Measurements from ENCODE around the gene HAGHL.
"Not testable (repeated sequence)": the region's sequence is repeated elsewhere in the genome, so short reads cannot be mapped to it uniquely, and the experiment has no call there.

The HAGHL gene

DNA sequence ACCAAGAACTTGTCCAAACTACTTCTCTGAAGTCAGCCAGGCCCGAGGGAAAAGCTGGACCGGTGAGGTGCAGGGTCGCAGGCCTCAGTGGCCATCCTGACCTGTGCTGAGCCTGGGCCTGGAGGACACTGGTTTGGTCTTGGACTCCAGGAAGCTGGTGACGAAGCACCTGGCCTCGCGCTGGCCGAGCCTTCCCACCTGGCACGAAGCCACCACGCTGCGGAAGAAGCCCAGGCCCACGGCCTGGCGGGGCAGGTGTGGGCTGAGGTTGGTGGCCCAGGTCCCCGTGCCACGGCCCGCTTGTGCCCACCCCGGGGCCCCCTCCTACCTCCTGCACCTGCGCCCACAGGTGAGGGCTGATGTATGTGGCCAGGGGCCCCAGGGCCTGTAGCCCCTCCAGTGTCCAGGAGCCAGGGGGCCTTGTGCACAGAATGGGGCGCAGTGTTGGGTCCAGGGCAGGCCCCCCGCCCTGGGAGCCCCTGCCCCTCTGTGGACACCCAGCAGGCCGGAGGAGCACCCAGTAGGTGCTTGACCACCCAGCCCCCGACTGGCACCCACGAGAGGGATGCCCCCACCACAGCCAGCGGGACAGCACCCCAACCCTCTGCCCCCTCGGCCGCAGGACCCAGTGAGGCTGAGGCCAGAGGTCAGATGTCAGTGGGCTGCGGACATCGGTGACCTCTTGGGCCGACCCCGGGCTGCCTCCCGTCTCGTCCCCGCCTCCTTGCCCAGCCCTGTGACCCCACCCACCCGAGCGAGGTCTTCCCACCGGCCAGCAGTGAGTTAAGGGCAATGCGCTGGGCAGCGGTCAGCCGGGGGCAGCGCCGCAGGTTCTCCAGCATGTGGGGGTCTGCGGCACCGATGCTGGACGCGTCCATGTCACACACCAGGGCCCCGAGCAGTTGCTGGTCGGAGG, 47.4 kb downstream of the HAGHL start:
- DNase-seq = no peak

DNA sequence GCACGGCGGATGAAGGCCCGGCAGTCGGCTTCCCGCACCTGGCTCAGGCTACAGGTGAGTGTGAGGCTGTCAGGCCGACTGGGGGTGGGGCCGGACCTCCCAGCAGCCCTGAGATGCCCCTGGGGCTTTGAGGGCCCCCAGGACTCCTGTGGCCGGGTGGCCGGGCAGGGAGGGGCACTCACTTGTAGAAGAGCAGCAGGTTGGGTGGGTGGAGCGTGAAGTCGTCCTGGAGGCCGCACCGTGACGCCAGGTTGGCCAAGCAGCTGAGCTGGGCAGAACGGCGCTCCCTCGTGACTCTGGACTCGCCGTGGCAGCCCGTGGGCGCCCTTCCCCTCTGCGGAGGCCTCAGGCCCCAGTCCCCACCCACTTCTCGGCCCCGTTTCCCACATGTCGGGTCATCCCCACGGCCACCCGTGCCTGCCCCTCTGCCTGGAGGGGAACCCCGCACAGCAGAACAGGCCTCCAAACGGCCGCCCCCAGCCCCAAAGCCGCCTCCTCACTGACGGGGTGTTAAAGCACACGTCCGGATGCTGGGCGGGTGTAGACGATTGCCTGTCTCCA, 48.4 kb downstream of the HAGHL start:
- DNase-seq = no peak

DNA sequence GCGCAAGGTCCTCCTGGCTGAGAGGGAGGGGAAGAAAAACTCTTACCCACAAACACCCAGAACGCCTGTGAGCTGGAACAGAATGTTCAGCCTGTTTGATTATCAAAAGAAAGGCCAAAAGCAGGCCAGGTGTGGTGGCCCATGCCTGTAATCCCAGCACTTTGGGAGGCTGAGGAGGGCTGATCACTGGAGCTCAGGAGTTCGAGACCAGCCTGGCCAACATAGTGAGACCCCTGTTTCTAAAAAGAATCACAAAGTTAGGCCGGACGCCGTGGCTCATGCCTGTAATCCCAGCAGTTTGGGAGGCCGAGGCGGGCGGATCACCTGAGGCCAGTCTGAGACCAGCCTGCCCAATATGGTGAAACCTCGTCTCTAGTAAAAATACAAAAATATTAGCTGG, 49.4 kb downstream of the HAGHL start:
- DNase-seq = not testable (repeated sequence)

DNA sequence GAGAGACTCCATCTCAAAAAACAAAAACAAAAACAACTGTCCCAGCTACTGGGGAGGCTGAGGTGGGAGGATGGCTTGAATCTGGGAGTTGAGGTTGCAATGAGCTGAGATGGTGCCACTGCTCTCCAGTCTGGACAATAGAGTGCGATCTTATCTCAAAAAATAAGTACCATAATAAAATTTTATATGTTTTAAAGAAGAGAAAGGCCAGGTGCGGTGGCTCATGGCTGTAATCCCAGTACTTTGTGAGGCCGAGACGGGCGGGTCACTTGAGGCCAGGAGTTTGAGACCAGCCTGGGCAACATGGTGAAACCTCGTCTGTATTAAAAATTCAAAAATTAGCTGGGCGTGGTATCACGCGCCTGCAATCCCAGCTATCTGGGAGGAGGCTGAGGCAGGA, 49.9 kb downstream of the HAGHL start:
- DNase-seq = no peak

DNA sequence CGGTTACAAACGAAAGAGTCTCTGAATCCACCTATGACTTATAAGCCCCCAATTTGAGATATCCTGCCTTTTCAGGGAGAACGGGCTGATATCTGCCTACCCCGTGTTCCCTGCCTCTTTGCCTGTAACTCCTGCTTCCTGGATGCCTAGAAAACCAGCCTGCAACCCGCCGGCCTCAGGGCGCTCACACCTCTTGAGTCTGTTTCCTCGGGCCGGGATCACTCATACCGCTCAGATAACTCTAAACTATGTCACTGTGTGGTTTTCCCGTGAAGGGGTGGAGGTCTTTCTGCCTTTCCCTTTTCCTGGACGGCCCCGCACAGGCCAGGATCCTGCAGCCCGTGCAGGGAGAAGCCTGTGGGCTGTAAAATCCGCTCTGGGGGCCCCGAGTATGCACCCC, 50.9 kb downstream of the HAGHL start:
- no peak for DNase-seq

DNA sequence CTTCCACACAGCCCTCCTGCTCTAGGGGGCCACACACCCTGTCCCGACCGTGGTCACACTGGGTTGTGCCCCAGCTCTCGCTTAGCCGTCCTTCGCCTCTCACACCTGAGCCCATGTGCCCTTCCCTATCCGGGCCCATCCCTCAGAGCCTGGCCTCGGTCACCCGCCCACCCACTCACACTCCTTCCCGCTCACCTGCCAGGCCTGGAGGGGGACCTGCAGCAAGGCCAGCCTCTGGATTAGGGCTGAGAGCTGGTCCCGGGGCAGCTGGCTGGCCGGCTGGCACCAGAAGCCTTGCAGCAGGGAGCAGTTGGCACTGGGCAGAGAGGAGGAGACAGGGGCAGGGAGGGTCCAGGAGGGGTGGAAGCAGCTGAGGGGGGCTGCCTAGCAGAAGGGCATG, 51.5 kb downstream of the HAGHL start:
- DNase-seq = no peak

DNA sequence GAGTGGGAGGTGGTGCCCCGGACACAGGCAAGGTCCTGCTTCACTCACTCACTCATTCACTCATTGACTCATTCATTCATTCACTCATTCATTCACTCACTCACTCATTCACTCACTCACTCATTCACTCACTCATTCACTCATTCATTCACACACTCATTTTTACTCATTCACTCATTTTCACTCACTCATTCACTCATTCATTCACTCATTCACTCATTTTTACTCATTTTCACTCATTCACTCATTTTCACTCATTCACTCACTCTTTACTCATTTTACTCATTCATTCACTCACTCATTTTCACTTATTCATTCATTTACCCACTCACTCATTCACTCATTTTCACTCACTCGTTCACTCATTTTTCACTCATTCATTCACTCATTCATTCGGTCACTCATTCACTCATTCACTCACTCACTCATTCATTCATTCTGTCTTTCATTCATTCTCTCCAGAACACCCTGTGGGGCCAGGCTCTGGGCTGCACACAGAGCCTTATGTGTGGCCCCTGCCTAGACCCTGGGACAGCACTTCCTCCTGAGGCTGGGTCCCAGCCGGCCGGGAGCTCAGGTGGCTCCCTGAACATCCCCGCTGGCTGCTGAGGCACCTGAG, 52.1 kb downstream of the HAGHL start:
- no peak for DNase-seq
